GM12891 (cell line): ENCODE results near the gene PPIF.

Source experiments
- DNase-seq: peaks from one replicate; pipeline ENCODE4 v3.0.0; 2011; ENCODE audit warnings: low spot score; ENCODE audit not compliant: insufficient read length
- FAIRE-seq: peaks from 2 replicates; lab custom pipeline; 2011; peaks lifted over from hg19 to GRCh38; lab: Jason Lieb, UNC
- PAX5 ChIP-seq: IDR thresholded peaks from 2 replicates; pipeline ENCODE4 v1.6.1; 2011; ENCODE audit warnings: low read length, moderate library complexity, mild to moderate bottlenecking; ENCODE audit not compliant: insufficient read depth, severe bottlenecking
- POLR2A ChIP-seq: IDR thresholded peaks from 2 replicates; pipeline ENCODE4 v1.6.1; 2011; ENCODE audit warnings: low read depth, low read length, control low read depth
- POLR2AphosphoS5 ChIP-seq: IDR thresholded peaks from 2 replicates; pipeline ENCODE4 v1.6.1; 2011; ENCODE audit warnings: low read depth, low read length, control low read depth
- POU2F2 ChIP-seq: IDR thresholded peaks from 2 replicates; pipeline ENCODE4 v1.6.1; 2011; ENCODE audit warnings: low read depth, mild to moderate bottlenecking, control low read depth, low read length, moderate library complexity
- SPI1 ChIP-seq: IDR thresholded peaks from 2 replicates; pipeline ENCODE4 v1.6.1; 2011; ENCODE audit warnings: low read depth, low read length, control low read depth
- TAF1 ChIP-seq: IDR thresholded peaks from 2 replicates; pipeline ENCODE4 v1.6.1; 2011; ENCODE audit warnings: low read depth, low read length, control low read depth

PPIF gene

DNA sequence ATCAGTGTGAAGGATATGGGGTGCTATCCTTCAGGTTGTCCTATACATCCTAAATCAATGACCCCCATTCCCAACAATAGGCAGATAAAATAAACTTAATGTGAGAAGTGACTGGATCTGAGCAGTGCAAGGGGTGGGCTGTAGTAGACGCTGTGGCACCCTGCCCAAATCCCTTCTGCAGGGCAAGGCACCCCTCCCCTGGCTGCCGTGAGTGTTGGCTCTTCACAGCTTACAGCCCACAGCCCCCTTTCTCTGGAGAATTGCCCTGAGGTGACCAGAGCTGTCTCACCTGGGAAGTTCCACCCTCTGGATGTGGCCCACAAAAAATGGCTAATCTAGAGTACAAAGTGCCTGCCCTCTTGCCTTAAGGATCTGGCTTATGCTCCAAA is 25.8 kb upstream of the PPIF start:
- DNase-seq (no peak), FAIRE-seq (no peak)
- TF ChIP-seq TAF1: no peak
- no peak for TF ChIP-seq PAX5
- TF ChIP-seq SPI1: no peak
- TF ChIP-seq POLR2A: no peak
- TF ChIP-seq POU2F2: no peak
- TF ChIP-seq POLR2AphosphoS5: no peak

DNA sequence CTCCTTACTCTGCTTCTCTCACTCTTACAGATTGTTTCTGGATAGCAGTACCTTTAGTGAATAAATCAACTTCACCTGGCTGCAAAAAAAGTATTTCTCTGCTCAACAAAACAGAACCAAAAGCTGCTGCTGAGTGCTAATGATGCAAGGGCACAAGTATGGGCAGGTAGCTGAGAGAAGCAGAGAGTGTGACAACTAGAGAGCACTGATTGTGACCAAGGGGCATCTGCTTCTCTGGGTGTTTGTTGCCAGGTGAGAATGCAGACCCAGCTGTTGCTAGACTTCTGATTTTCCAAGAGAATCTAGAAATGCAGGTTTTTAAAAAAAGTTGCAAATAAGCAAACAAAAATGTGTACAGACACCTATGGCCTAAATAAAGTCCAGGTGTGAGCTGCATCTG is 25.3 kb upstream of the PPIF start:
- TF ChIP-seq POU2F2 (no peak), TAF1 (no peak), POLR2AphosphoS5 (no peak), PAX5 (no peak), SPI1 (no peak), POLR2A (no peak)
- FAIRE-seq (no peak), DNase-seq (no peak)

DNA sequence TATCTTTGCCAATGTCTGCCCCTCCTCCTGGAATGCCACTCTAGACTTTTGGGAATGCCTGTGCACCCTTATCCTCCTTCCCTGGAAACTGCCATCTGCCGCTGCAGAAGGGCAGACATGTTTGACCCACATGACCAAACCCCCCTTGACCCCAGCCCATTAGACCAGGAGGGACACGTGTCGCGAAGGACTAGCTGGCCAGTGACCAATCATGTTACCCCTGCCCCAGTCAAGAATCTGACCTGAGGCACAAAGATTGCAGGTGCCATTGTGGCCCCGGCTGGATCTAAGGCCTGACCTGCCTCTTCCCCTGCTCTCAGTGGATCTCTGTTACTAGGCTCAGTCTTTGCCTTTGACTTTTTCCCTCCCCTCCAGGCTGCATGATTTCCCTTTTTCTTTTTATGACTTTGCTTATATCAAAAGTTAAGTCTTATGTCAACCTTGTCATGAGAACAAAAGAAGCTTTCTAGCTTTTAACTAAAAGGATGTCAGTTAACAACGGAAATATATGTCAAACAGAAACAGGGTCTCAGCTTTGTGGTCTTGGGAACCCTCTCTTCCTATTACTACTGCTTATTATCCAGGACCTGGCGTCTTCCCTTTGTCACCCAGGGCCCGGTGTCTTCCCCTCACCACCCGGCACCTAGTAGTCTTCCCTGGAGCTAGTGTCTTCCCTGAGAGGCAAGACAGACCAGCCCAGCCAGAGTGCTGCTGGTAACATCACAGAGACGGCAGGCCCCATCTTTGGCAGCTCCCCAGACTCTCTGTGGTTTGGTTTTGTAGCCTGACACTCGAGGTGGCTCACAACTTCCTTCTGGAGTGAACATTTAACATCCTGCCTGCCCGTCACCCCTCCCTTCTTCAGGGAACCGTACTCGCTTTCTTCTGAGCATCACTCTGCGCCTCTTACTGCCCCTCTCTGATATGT is 24.4 kb upstream of the PPIF start:
- DNase-seq: no peak
- FAIRE-seq: peak; percentile 69
- no peak for TF ChIP-seq POLR2AphosphoS5
- TF ChIP-seq POU2F2: no peak
- no peak for TF ChIP-seq POLR2A
- no peak for TF ChIP-seq SPI1
- TF ChIP-seq PAX5: no peak
- no peak for TF ChIP-seq TAF1

DNA sequence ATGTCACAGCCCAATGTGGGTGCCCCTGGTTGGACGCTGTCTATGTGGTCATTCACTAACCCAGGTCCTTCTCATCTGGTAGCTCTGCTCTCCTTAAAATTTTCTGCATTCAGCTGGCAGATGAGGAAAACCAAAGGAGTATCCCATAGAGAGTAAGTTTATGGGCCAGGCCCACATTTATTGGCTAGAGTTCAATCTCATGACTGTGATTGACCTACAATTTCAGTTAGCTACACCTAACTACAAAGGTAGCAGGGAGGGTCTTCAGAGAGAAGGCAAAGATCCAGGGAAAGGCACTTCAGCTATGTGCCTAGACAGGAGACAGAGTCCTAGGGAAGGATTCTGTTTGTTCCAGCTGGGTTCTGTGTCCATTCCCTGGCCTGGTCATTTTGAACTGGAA is 23.7 kb upstream of the PPIF start:
- FAIRE-seq (no peak), DNase-seq (no peak)
- TF ChIP-seq POLR2AphosphoS5: no peak
- TF ChIP-seq SPI1: no peak
- no peak for TF ChIP-seq PAX5
- no peak for TF ChIP-seq POLR2A
- no peak for TF ChIP-seq TAF1
- TF ChIP-seq POU2F2: no peak

DNA sequence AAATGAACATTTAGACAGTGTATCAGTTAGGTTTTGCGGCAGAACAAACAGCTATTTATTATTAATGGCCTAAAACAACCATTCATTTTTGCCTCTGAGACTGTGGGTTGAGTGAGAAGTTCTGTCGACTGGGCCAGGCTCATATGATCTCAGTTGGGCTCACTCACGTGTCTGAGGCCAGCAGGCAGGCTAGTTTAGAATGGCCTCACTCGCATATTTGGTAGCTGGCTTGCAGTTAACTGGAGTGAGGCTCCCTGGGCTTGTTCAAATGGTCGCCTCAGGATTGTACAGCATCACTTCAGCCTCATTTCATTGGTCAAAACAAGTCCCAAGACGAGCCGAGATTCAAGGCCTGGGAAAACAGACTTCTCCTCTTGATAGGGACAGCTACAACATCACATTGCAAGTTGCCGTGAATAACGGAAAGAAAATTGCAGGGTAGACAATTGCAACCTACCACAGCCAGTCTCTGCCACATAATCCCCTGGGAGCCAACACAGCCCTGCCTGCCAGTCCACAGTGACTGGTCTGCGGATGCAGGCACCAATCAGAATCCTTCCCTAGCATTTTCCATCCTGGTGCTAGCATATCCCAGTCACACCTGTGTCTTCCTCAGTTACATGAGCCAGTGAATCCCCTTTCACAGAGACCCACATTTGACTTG is 23.1 kb upstream of the PPIF start:
- DNase-seq (no peak), FAIRE-seq (no peak)

DNA sequence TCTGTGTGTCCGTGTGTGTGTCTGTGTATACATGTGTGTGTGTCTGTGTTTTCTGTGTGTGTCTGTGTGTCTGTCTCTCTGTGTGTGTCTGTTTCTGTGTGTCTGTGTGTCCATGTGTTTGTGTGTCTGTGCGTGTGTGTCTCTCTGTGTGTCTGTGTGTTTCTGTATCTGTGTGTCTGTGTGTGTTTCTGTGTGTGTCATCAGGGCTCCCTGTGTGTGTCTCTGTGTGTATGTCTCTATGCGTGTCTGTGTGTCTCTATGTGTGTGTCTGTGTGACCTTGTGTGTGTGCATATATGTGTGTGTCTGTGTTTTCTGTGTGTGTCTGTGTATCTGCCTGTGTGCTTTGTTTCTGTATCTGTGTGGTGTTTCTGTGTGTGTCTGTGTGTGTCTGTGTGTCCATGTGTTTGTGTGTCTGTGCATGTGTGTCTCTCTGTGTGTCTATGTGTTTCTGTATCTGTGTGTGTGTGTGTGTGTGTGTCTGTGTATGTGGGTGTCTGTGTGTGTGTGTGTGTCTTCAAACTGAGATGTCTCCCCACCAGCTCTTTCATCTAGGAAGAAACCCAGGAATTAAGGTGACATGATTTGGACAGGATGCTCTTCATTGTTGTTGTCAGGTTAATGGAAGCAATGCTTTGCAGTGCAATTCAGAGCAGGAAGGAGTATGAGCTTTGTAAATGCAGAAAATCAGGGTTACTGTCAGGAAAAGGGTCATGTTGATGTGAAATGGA is 20.7 kb upstream of the PPIF start:
- peak; percentile 84 for FAIRE-seq
- TF ChIP-seq PAX5: no peak
- no peak for TF ChIP-seq TAF1
- no peak for TF ChIP-seq SPI1
- no peak for TF ChIP-seq POLR2A
- TF ChIP-seq POLR2AphosphoS5: no peak
- no peak for TF ChIP-seq POU2F2

More for the DNA sequence above, 23.1 kb upstream of the PPIF start:
- TF ChIP-seq PAX5 (no peak), POLR2A (no peak), SPI1 (no peak), POLR2AphosphoS5 (no peak), POU2F2 (no peak), TAF1 (no peak)

DNA sequence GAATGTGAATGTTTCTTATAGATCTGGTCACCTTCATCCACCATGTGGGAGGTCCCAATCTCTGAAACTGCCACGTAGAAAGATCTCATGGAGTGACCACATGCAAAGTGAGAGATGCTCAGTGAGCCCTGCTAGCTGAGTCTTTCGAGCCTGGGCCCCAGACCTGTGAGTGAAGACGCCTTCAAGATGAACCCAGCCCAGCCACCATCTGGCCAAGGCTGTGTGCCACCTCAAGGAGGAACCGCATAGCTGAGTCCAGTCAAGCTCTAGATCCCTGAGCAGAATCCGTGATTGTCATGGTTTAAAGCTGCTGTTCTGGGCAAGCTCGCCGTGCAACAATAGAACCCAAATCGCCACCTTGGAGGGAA is 20.2 kb upstream of the PPIF start:
- TF ChIP-seq POU2F2 (0 out of 2 replicates have a peak, but pooled peaks have one; percentile 22), POLR2A (no peak)
- DNase-seq: no peak
- no peak for FAIRE-seq

More for the DNA sequence above, 20.7 kb upstream of the PPIF start:
- DNase-seq: no peak

DNA sequence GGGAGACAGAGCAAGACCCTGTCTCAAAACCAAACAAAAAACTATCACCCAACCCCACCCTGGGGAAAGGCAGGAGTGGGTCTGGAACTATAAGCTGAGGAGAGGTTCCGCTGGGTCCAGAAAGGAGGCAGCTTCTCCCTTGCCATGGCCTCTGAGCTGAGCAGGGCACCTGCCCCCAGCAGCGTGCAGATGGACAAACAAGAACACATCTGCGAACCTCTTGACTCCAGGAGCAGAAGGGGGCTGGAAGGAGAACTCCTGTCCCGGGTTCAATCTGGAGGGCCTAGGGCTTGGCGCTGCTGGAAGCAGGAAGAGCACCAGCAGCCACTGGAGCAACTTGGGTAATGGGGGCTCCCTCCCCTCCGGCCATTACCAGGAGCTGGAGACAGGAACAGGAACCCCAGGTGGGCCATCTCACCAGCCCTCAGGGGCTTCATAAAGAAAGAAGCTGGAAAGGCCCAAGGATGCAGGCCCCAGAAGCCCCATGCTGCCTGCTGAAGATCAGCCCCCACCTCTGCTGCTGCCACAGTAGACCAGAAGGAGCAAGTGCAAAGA is 19.0 kb upstream of the PPIF start:
- no peak for DNase-seq
- no peak for FAIRE-seq
- no peak for TF ChIP-seq POU2F2
- no peak for TF ChIP-seq POLR2AphosphoS5
- TF ChIP-seq PAX5: no peak
- TF ChIP-seq TAF1: no peak
- TF ChIP-seq POLR2A: no peak
- TF ChIP-seq SPI1: no peak
